ENCODE measurements around the gene RAP1GAP. TPM values are rescaled to one million over a fixed set of nuclear protein-coding genes. Genes with fewer than 3 reads are reported as not detected.

The RAP1GAP gene
- total RNA-seq, 1 donor from 2014 or later = 0.26 TPM

DNA sequence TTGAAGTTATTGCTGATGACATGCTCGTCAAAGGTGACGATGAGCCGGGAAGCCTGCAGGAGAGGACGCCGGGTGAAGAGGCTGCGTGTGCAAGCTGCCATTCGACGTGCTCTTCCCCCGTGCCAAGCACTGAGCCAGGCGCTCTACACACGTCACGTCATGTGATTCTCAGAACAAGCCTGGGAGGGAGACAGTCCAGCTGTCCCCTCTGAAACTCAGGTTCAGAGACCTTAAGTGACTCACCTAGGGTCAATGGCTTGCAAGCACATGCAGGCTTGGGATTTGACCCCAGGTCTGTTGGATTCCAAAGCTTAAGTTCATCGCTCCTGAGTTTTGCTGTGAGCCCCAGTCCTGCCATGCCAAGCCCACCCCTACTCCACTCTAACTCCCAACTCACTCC is 57.1 kb downstream of the RAP1GAP start:
- no peak for DNase-seq (ENCODE audit: low spot score)

DNA sequence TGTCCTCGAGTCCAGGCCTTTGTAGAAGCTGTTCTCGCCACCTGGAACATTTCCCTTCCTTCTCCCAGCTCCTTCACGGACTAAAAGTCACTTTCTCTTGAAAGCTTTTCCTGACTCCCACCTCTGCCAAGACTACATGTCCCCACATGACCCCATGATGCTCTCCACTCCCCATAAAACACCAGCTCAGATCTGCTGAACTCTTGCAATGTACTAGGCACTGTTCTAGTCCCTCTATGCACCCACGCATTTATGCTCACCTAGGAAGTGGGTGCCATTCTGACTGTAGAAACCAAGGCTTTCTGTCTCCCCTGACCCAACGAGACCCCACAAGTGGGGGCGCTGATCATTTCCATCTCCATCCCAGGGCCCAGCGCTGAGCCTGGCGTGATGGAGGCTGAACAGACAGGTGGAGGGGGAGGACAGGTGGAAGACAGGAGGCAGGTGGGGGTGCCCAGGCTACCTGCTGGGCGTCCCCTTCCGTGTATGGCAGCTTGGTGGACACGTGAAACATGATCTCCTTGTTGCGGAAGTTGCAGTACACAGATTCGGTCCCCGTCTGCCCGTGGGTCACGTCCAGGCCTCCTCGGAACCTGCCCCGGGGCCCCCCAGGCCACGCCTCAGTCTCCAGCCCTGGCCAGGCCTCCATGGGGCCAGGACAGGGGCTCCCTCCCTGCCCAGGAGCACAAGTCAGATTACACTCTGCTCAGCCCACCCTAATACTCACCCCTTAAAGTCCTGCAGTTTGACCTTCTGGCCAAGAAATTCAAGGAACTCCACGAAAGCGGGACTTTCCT is 58.0 kb downstream of the RAP1GAP start:
- no peak for DNase-seq (ENCODE audit: low spot score)

DNA sequence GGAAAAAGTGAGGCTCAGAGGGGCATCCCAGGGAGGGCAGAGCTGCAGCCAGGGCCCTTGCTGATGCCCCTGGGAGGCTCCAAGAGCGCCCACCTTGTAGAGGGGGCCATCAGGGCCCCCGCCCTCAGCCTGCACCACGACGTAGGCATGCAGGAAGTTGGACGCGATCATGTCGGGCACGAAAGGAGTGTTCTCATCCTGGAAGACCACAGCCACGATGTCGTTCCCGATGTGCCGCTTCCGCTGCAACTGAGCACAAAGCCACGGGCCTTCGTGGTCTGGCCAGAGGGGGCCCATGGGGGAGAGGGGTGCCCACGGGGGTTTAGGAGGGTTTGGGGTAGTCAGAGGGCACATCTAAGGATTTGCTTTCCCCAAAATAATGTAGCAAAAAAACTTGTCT is 59.1 kb downstream of the RAP1GAP start:
- DNase-seq (ENCODE audit: low spot score) = no peak

DNA sequence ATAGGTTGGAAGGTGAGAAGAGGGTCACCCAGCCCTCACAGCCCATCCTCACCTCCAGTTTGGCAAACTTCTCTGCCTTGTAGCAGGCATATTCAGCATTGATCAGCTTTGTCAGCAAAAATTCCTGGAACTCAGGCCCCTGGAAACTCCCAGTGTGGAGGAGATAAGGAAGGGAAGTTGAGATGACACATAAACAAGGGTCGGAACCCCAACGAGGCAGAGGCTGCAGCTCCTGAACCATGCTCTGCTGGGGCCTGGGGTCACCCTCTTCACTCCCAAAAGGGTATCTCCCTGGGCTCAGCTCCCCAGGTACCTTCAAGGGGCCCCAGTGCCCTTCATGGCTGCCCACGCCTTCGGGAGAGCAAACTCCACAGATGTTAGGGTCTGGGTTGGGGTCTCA is 60.4 kb downstream of the RAP1GAP start:
- DNase-seq (ENCODE audit: low spot score) = no peak

DNA sequence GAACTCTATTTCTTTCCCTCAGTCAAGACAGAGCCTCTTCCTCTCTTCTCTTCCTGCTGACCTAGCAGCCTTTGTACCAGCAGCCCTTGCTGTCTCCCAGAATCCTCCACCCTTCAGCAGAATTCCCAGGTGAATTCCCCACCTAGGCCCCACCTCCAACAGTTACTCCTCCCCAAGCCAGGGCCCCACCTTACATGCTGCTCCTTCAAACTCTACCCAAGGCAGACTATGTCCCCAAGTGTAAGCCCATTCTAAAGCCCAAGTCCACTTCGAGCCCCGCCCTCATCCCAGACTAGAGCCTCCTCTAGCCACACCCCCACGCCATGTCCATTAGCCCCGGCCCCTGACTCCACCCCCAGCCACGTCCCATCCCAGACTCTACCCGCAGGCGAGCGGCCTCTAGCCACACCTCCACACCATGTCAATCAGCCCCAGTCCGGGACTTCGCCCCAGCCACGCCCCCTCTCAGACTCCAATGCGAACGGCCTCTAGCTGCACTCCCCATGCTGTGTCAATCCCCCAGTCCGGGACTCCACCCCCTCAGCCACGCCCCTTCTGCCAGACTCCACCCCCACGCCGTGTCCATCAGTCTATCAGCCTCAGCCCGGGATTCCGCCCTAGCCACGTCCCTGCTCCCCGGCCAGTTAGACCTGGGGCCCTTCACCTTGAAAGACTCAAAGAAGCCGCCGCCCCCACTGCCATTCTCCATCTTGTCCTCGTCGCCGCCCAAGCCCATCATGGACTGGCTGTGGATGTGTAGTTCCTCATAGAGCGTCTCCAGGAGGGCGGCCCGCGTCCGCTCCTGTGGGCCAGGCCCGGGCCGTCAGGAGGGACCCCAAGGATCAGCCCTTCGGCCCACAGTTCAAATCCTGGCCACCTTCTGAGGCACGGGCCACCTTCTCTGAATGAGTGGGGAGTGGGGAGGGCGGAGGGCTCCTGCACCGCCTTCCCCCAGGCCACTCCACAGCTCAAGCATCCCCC is 61.3 kb downstream of the RAP1GAP start:
- DNase-seq (ENCODE audit: low spot score) = peak; percentile 91

DNA sequence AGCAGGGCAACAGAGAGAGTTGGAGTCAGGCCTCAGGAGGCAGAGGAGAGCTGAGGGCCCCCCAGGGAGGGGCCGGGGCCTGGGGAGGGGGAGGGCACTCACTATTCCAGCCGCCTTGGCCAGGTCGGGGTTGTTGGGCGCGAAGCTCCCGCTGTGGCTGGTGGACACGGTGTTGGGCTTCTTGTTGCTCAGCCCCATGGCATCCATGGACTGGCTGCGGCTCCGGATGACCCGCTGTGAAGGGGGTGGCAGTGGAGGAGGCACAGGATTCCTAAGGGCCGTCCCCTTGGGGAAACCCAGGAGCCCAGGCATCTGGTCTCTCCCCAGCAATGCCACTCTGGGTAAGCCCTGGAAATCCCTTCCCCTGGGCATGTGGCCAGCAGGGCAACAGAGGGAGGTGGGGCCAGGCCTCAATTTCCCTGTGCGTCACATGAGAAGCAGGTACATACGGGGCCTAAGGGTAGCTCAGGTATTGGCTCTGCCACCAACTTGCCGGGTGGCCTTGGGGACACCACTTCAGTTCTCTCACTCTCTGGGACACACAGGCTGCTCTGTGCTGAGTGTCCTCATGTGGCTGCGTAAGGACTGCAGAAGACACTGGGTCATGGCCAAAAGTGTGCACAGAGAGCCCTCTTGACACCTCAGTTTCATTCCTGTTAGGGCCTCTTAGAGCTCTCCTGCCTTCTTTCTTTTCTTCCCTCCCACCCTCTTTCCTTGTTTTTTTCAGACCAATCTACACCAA is 63.0 kb downstream of the RAP1GAP start:
- no peak for DNase-seq (ENCODE audit: low spot score)

DNA sequence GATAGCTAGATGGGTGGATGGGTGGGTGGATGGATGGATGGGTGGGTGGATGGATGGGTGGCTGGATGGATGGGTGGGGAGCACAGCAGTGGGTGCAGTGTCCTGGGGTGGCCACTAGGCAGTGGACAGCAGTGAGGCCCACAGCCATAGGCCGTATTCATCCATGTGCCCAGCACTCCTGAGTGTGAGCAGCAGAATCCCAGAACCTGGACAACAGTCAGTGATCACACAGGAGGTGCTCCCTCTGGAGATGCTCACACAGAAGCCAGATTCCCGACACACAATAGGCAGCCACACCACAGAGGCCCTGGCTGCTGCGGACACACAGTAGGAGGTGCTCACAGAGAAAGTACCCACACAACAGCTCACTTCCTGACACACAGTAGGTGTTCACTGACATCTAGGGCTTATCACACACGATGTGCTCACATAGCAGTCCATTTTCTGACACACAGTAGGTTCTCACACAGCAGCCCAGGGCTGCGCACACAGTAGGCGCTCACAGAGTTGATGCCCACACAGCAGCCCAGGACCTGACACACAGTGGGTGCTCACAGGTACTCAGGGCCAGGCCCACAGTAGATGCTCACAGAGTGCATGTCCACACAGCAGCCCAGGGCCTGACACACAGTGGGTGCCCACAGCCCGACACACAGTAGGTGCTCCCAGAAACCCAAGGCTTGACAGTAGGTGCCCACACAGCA is 64.0 kb downstream of the RAP1GAP start:
- DNase-seq (ENCODE audit: low spot score) = no peak

DNA sequence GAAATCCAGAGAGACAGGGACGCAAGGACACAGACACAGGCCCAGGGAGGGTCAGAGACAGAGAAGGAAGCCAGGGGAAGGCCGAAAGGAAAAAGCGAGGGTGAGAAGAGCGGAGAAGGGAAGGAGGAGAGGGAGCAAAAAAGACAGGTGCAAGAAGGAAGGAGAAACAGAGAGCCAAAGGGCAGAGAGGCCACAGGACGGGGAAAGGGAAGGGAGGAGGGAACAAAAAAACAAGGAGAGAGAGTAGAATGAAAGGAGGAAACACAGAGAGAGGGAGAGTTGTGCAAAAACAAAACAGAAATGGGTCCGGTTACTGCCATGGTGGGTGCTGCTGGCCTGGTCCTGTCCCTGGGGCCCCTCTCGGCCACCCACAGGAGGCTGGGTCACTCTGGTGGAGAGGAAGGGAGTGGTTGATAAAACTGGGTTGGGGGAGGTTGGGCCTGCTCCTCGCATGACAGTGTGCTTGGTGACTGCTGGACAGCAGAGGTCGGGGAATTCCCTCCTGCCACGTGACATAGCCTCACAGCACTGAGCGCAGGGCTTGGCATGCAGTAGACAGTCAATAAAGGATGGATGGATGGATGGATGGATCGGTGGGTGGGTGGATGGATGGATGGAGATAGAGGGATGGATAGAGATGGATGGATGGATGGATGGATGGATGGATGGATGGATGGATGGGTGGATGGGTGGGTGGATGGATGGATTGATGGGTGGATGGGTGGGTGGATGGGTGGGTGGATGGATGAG is 64.8 kb downstream of the RAP1GAP start:
- DNase-seq (ENCODE audit: low spot score) = no peak

DNA sequence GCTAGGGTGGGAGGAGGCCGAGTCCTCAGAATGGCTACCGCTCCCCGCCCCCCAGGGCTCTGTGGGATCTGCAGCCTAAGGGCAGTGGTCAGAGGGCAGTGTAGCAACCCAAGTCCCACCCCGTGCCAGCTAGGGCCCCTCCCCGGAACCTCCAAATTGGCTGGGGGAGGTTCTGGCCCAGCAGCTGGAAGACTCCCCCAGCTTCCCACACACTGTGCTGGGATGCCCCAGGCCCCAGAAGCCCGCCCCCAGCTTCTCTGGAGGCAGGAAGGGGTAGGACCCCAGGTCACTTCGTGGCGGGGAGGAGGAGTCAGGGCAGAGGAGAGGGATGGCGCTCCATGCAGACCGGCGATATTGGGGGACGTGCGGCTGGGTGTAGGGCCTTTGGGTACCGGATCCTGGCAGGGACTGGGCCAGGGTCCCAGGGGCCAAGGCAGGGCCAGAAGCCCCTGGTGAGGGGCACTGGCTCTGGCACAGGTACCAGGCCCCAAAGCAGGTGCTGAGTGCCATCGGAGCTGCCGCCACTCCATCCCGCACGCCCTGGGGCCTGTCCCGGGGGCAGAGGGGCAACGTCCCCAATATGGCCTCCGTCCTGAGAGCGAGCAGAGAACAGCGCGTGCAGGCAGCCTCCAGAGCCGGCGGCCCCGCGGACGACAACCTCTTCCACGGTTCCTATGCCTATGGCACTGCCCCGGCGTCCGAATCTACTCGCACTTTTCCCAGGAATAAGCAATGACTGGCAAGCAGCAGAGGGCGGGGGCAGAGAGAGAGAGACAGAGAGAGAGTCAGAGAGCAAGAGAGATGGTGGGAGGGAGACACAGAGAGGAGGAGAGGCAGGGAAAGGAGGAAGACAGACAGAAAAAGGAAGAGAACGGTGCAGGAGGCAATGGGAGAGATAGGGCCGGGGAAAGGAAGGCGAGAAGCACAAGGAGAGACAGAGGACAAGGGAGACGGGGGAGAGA is 65.7 kb downstream of the RAP1GAP start:
- DNase-seq (ENCODE audit: low spot score) = no peak

DNA sequence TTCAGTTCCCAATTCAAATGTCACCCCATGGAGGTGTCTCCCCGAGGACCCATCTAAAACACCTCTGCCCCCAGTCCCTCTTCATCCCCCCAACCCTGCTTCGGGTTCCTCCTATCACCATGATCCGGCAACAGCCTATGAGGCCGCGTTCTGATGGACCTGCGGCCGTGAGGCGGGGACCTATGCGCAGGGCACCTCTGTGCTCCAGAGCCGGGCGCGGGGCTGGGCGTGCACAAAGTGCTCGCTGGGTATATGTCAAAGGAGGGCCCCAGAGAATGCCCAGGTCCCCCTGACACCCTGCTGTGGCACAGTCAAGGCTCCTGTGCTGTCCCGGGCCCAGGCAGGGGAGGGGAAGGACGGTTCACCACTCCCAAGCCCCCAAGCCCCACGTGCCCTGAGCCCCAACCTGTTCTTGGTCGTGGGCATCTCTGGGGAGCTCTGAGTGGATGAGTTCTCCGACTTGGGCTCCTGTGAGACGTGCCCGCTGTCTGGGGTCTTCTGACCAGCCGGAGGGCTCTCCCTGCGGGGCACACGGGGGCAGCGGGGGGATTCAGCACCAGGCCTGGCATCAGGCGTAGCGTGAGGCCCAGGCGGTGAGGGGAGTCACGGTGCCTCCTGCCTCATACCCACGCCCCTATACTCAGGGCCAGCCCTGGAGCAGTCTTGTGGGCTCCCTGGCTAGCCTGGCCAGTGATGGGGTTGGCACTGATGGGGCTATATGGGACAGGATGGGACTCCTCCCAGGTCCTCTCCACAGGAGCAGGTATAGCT is 67.7 kb downstream of the RAP1GAP start:
- no peak for DNase-seq (ENCODE audit: low spot score)

DNA sequence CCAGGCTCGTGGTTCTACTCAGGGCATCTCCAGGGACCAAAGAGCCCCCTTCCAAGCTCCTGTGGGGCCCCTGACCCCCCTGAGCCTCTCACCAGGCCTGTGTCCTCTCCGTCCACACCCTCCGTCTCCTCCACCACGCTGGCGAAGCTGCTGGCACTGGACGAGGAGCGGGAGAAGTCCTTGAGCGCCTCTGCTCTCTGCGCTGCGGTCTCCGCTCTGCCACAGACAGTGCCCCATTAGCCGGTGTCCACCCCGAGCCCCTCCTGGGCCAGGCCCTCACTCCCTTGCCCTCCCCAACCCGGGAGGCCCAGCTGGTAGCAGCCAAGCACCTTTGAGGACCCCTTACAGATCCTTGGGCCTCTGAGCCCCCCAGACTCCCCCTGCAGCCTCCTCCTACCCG is 69.8 kb downstream of the RAP1GAP start:
- no peak for DNase-seq (ENCODE audit: low spot score)

DNA sequence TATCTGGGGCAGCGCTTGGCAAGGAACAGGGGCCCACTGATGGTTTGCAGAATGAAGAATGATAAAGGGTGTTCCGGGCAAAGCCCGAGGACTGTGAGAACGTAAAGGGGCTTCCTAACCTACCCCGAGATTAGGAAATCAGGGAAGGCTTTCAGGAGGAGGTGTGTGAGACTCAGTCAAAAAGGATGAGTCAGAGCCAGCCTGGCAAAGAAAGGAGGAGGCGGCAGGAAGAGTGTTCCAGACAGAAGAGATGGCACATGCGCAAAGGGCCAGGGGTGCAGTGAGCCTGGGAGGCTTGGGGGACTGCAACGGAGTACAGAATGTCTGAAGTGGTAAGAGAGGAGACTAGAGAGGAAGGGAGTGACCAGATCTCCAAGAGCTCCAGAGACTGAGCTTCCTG is 70.3 kb downstream of the RAP1GAP start:
- DNase-seq (ENCODE audit: low spot score) = no peak

DNA sequence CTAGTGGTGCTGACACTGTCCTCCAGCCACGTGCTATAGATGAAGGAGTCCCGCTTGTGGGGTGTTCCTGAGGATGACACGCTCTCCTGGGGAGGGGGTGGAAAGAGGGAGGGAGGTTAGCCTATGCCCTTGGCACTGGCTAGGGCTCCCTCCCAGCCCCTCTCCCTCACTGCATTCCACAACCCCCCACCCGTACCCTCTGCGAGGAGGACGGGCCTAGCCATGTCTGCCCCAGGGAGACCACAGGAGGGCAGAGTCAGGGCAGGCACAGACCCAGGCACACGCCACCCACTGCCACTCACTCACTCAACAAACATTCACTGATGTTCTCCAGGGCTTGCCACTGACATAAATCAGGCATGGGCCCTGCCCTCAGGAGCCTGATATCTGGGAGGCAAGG is 70.7 kb downstream of the RAP1GAP start:
- no peak for DNase-seq (ENCODE audit: low spot score)

DNA sequence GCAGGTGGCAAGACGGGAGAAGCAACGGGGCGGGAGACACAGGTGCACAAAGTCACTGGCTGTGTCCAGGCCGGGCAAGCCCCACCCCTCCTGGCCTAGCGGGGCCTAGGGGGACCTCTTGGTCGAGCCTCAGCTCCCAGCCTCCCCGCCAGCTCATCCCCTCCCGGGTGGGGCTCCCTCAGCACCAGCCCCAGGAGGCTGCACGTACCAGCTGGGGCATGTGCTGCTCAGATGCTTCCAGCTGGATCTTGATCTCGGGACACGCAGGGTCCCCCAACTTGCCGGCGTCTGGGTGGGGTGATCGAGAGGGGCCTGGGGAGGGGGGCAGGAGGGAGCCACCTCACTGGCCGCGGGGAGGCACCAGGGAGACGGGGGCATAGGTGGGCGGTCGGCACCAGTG is 71.4 kb downstream of the RAP1GAP start:
- no peak for DNase-seq (ENCODE audit: low spot score)

DNA sequence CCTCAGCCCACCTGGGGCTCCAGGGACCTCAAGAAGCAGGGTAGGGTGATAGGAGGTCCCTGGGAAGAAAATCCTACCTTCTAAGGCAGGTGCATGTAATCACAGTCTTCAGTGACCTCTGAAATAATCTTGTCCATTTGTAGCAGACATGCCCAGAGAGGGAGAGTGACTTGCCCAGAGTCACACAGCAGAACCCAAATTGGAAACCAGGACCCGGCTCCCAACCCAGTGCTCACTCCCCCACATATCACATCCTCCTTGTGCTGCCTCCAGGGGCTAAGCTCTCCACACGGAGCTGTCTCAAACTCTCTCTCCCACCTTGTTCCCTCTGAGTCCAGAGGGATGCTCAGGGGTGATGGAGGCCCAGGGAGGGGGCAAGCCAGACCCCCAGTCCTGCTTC is 72.5 kb downstream of the RAP1GAP start:
- no peak for DNase-seq (ENCODE audit: low spot score)

DNA sequence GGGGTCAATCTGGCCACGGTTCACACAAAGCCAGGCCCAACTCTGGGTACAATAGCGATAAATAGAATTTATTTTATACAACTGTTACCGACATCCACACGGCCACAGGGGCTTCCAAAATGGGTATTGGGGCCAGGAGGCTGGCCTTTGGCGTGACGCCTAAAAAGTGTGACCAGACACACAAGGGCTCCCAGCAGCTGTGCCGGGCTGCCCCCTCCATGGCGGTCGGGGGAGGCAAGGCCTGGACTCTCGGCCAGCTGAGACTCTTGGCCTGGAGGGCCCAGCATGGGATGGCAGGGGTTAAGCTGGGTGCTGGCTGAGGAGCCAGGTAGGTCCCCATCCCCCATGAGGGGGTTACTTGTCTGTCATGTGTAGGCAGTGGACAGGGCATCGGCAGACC is 73.0 kb downstream of the RAP1GAP start:
- DNase-seq (ENCODE audit: low spot score) = no peak

DNA sequence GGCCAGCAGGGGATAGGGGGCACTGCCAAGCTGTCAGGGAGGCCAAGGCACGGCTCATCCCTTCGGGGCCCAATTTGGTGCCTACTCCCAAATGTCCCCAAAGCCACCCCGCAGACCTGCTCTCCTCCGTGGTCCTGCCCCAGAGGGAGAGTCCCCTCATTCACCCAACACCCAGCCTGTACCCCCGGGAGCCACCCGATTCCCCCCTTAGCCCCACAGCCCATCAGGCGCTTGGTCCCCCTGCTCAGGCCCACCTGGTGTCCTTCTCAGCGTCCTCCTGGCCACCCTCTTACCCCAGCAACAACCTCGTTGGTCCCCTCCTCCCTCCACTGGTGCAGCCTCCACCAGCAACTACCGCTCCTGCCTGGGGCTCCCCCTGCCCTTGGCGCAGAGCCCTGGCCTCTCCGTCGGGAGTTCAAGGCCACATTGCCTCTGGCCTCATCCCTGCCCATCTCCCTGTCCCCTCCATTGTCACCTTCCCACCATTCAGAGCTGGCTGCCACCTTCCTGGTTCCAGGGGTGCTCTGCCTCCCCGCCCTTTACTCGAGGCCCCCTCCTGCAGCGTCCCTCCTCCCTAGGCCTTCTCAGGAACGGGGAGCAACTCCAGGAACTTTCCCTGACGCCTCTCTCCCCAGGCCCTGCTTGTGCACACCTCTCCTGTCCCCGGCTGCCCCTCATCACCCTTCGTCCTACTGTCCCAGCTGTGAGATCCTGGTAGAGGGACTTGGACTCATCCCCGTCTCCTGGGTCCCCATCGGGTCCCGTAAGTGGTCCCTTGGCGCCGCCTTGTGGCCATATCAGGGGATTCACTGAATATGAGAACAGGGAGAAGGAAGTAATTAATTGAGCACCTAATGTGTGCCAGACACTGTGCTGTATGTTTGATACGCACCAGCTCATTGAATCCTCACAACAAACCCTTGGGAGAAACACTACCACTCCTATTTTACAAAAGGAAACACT is 73.9 kb downstream of the RAP1GAP start:
- no peak for DNase-seq (ENCODE audit: low spot score)
